Parathyroid adenoma (tissue), 2 donors: ENCODE data around the gene SCAI.
"Not testable (repeated sequence)": the region's sequence is repeated elsewhere in the genome, so short reads cannot be mapped to it uniquely, and the experiment has no call there.

Experiments
- H2AFZ ChIP-seq: fragments of 300-600 bp; sonication (generic); one replicate; pipeline ENCODE4 v1.7.0; 2017; ENCODE audit warnings: antibody characterized with exemption, mild to moderate bottlenecking
- H3K27ac ChIP-seq: fragments of 300-600 bp; sonication (generic); one replicate; pipeline ENCODE4 v1.7.0; 2017
- H3K27me3 ChIP-seq: fragments of 300-600 bp; sonication (generic); one replicate; pipeline ENCODE4 v1.7.0; 2017; ENCODE audit warnings: low read length; ENCODE audit not compliant: control insufficient read depth, insufficient read depth
- H3K36me3 ChIP-seq: fragments of 300-600 bp; sonication (generic); one replicate; pipeline ENCODE4 v1.7.0; 2017; ENCODE audit warnings: low read length; ENCODE audit not compliant: control insufficient read depth, insufficient read depth
- H3K4me1 ChIP-seq: fragments of 300-600 bp; sonication (generic); one replicate; pipeline ENCODE4 v1.7.0; 2017; ENCODE audit warnings: control low read depth
- H3K4me2 ChIP-seq: fragments of 300-600 bp; sonication (generic); one replicate; pipeline ENCODE4 v1.7.0; 2017; ENCODE audit warnings: low read length
- H3K4me3 ChIP-seq: fragments of 300-600 bp; sonication (generic); one replicate; pipeline ENCODE4 v1.7.0; 2017; ENCODE audit warnings: low read depth, low read length
- H3K79me2 ChIP-seq: fragments of 300-600 bp; sonication (generic); one replicate; pipeline ENCODE4 v1.7.0; 2017; ENCODE audit warnings: control low read depth
- H3K9ac ChIP-seq: fragments of 300-600 bp; sonication (generic); one replicate; pipeline ENCODE4 v1.7.0; 2017; ENCODE audit warnings: mild to moderate bottlenecking
- H3K9me3 ChIP-seq: fragments of 300-600 bp; sonication (generic); one replicate; pipeline ENCODE4 v1.7.0; 2017; ENCODE audit warnings: low read length; ENCODE audit not compliant: control insufficient read depth
- CTCF ChIP-seq: fragments of 300-600 bp; sonication (generic); IDR thresholded peaks from one replicate; pipeline ENCODE4 v1.7.0; 2017; ENCODE audit warnings: antibody characterized with exemption, mild to moderate bottlenecking
- donor health status: primary hyperparathyroidism.

Gene SCAI

GRCh38 chr9:124934290-124934689 lies 209.0 kb downstream of the SCAI start:
- H3K4me2 ChIP-seq = no peak overlapping the region
- no peak overlapping the region for H3K9ac ChIP-seq
- H3K79me2 ChIP-seq = no peaks in the 10 kb centered on the region
- no peak overlapping the region for H2AFZ ChIP-seq
- no peaks in the 10 kb centered on the region for H3K9me3 ChIP-seq
- no peaks in the 10 kb centered on the region for H3K27me3 ChIP-seq
- H3K36me3 ChIP-seq = no peaks in the 10 kb centered on the region
- no peak overlapping the region for H3K4me3 ChIP-seq
- no peak for TF ChIP-seq CTCF
- no peaks in the 10 kb centered on the region for H3K4me1 ChIP-seq
- H3K27ac ChIP-seq = no peak overlapping the region

DNA sequence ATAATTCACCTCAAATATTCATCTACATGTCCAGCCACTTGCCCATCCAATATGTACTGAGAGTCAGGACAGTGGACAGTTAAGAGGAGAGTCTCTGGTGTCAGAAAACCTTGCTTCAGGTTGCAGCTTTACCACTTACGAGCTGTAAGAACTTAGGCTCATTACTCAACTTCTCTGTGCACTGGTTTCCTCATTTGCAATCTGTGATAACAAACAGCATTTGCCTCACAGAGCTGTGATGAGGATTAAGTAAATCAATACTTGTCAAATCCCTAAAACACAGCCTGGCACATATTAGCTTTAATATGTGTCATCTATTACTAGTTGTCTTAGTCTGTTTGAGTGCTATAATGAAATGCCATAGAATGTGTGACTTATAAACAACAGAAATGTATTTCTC lies 211.0 kb downstream of the SCAI start:
- Histone ChIP-seq H3K27me3 (no peaks in the 10 kb centered on the region), H3K36me3 (no peaks in the 10 kb centered on the region), H3K79me2 (no peaks in the 10 kb centered on the region), H3K27ac (no peak overlapping the region), H3K4me2 (no peak overlapping the region), H3K4me1 (no peaks in the 10 kb centered on the region), H3K4me3 (no peak overlapping the region), H3K9me3 (no peaks in the 10 kb centered on the region), H2AFZ (no peak overlapping the region), H3K9ac (no peak overlapping the region)
- no peak for TF ChIP-seq CTCF

- Histone ChIP-seq H3K79me2 (no peaks in the 10 kb centered on the region), H3K27me3 (no peaks in the 10 kb centered on the region), H3K4me3 (no peak overlapping the region), H3K4me2 (no peak overlapping the region), H3K27ac (no peak overlapping the region), H2AFZ (no peak overlapping the region), H3K4me1 (no peaks in the 10 kb centered on the region), H3K36me3 (no peaks in the 10 kb centered on the region), H3K9ac (no peak overlapping the region), H3K9me3 (no peaks in the 10 kb centered on the region)
- no peak for TF ChIP-seq CTCF
These were observed 213.9 kb downstream of the SCAI start for GRCh38 chr9:124929464-124929863.

GRCh38 chr9:124928116-124928515 lies 215.2 kb downstream of the SCAI start:
- Histone ChIP-seq H3K4me3 (no peak overlapping the region), H3K9me3 (no peaks in the 10 kb centered on the region), H3K79me2 (no peaks in the 10 kb centered on the region), H3K27ac (no peak overlapping the region), H3K4me1 (no peaks in the 10 kb centered on the region), H3K9ac (no peak overlapping the region), H3K4me2 (no peak overlapping the region), H3K36me3 (no peaks in the 10 kb centered on the region), H2AFZ (no peak overlapping the region), H3K27me3 (no peaks in the 10 kb centered on the region)
- TF ChIP-seq CTCF = no peak

GRCh38 chr9:124920394-124920793 lies 222.9 kb downstream of the SCAI start:
- not testable (repeated sequence) for H3K27ac ChIP-seq, H3K36me3 ChIP-seq, H3K4me3 ChIP-seq, H3K27me3 ChIP-seq, H3K4me2 ChIP-seq, H2AFZ ChIP-seq, H3K9me3 ChIP-seq, H3K4me1 ChIP-seq, H3K9ac ChIP-seq, H3K79me2 ChIP-seq
